Measurements from ENCODE around the gene ATRNL1.
"Not testable (repeated sequence)": the region's sequence is repeated elsewhere in the genome, so short reads cannot be mapped to it uniquely, and the experiment has no call there.

ATRNL1 gene

GRCh38 chr10:115091161-115091560 lies 2.0 kb upstream of the ATRNL1 start:
- no peak for FAIRE-seq

DNA sequence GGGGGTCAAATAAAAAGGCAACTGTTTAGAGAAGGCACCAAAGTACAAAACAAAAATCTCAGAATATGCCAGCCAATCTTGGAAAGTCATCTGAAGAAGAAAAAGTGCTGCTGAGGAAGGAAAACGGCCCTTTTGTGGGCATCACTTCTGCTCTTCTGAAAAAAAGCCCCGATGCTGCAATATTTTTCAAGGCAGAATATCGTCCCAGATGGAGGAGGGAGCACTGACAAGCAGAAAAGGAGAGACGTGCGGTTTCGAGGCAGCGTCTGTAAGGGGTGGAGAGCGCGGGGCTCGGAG lies 959 bp upstream of the ATRNL1 start:
- FAIRE-seq, result no peak

DNA sequence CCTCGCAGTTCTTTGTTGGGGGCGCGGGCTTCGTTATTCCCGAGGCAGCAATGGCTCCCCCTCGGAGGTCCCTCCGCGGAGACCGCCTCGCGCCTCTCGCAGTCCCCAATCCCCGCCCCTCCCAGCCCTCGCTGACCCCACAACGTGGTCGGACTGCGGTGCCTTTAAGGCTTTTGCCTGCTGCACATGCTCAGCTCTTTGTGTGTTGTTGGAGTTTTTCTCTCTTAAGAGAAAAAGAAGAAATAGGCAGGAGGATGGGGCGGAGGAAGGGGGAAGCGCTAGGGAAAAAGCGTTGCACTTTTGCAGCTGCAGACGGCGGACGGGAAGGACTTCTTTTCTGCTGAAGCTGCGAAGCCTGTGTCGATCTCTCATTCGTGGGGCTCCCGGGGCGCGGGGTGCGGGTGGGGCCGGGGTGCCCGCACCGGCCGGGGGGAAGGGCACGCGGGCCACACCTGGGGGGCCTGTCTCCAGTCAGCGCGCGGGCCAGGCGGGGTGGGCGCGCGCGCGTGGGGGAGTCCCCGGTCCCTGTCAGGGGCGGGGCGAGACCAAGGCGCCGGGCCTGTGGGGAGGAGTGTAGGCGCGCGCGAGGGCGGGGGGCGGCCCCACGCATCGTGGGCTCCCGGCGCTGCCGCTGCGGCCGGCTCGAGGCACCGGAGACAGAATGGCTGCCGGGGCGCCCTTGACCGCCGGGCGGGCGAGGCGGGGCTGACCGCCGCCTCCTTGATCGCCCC lies 445 bp upstream of the ATRNL1 start:
- no peak for FAIRE-seq

DNA sequence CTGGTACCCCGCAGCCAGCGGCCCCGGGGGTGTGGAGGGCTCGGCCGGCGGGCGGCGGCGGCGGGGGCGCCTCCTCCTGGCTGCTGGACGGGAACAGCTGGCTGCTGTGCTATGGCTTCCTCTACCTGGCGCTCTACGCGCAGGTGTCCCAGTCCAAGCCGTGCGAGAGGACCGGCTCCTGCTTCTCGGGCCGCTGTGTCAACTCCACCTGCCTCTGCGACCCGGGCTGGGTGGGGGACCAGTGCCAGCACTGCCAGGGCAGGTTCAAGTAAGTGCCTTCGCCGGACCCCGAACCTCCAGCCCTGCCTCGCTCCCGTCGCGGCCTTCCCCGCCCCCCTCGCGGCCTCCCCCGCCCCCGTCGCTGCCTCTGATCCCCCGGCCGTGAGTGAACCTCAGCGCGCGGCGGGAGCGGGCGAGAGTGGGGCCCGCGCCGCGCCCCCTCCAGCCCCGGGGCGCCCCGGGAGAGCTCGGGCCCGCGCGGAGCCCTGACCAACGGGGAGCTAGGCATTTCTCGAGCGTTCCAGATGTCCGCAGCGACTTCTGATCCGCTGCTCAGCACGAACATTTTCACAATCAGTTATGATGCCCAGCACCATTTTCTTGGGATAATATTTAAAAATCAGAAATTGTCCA lies 727 bp downstream of the ATRNL1 start:
- no peak for FAIRE-seq

GRCh38 chr10:115094416-115095140 lies 1.4 kb downstream of the ATRNL1 start:
- FAIRE-seq, result no peak

- no peak for FAIRE-seq
Observed at GRCh38 chr10:115095758-115096157, 2.6 kb downstream of the ATRNL1 start.

DNA sequence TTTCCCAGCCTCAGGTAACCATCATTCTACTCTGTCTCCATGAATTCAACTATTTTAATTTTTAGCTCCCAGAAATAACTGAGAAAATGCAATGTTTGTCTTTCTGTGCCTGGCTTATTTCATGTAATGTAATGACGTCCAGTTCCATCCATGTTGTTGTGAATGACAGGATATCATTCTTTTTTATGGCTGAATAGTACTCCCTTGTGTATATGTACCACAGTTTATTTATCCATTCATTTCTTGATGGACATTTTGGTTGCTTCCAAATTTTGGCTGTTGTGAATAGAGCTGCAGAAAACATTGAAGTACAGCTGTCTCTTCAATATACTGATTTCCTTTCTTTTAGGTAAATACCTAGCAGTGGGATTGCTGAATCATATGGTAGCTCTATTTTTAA lies 10.5 kb downstream of the ATRNL1 start:
- FAIRE-seq, result no peak

- FAIRE-seq, result not testable (repeated sequence)
Observed at GRCh38 chr10:115105411-115105810, 12.2 kb downstream of the ATRNL1 start.

GRCh38 chr10:115107830-115108229 lies 14.7 kb downstream of the ATRNL1 start:
- FAIRE-seq, result no peak

GRCh38 chr10:115117301-115117700 lies 24.1 kb downstream of the ATRNL1 start:
- FAIRE-seq, result no peak

GRCh38 chr10:115118346-115118745 lies 25.2 kb downstream of the ATRNL1 start:
- FAIRE-seq, result no peak

DNA sequence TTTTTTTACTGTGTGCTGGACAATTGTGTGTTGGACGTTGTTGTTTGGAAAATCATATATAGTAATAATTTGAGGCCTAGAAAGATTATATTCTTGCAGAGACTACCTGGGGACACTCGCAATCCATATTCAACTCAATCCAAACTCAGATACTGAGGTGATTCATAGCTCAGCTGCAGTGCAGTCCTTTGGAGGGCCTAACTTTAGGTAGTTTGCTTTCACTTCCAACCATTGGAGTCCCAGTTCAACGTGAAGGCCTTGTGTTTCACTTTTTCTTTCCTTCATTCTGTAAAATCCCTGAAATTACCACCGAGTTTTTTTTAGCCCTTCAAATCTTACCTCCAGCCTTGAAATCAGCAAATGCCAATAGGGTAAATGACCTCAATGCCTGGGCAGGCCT lies 32.3 kb downstream of the ATRNL1 start:
- no peak for FAIRE-seq

DNA sequence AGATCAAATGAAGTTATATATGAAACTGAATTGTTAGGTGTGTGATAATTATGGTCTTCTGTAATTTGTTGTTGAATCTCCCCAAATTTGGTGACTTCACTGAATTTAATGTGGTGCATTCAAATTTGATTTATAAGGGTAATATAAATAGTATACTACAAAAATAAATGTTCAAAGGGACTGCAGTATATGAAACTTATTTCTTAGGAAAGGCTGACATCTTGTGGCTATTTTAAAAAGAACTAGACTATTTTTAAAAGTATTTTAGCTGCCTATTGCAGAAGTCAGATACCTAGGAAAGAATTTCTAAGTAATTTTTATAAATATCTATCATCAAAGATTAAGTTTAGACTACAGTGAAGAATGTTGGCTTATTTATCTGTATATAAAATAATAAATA lies 36.6 kb downstream of the ATRNL1 start:
- FAIRE-seq, result peak; percentile 94

- FAIRE-seq, result no peak
Observed at GRCh38 chr10:115136616-115137015, 43.5 kb downstream of the ATRNL1 start.

- FAIRE-seq, result peak; percentile 97
Observed at GRCh38 chr10:115141254-115141653, 48.1 kb downstream of the ATRNL1 start.

- no peak for FAIRE-seq
Observed at GRCh38 chr10:115157357-115157756, 64.2 kb downstream of the ATRNL1 start.

DNA sequence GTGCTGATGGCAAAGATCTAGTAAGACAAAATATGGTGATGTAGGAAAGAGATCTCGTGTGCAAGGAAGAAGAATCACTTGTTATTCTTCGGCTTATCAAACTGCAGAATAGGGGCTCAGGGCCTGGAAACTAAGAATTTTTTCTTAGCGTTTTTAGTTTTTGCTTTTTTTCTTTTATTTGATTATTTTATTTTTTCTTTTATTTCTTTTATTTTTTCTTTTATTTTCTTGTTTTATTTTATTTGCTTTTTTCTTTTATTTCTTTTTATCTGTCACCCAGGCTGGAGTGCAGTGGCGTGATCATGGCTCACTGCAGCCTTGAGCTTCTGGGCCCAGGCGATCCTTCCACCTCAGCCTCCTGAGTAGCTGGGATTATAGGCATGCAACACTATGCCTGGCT lies 70.0 kb downstream of the ATRNL1 start:
- FAIRE-seq, result no peak

DNA sequence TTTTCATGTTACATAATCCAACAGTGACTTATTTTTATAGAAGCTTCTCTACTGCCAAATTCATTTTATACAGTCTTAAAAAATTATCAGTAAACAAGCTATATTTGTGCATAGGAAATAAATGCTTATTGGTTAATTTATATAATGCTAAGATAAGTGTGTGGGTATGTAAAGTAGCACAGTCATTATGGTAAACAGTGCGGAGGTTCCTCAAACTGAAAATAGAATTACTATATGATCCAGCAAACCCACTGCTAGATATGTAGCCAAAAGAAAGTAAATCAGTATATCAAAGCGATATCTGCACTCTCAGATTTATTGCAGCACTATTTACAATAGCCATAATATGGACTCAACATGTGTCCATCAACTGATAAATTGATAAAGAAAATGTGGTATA lies 71.1 kb downstream of the ATRNL1 start:
- no peak for FAIRE-seq

DNA sequence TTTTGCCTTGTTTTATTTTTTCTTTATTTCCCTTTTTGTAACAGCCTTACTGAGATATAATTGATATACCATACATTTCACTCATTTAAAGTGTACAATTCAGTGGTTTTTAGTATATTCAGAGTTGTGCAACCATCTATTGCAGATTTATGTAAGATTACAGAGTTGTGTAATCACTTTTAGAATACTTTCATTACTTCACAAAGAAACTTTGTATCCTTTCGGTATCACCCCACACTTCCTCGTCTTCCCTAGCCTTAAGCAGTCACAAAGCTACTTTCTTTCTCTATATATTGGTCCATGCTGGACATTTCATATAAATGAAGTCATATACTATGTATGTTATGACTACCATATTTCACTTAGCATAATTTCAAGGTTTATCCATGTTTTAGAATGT lies 74.6 kb downstream of the ATRNL1 start:
- FAIRE-seq, result no peak

DNA sequence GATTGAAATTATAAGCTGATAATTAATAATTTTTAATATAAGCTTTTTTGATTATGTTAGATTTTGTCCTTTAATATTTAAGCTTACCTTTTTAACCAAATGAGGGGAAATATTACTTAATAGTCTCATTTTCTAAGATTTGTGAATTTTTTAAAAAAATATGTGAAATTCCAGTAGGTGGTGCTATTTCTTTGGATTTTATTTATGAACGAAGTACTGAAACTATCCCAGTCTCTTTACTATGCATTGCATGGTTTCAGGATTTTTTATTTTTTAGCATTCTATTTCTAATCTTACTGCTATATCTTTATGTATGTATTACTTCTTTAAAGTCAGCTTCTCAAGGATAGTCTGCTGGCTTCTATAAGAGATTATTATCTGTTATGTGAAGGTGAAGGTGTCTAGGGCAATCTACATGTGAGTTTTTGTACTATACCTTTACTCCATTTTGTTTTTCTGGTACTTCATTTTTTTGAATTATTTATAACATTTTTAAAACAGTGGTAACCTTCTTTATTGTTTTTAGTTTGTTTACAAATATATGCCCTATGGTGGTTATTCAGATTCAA lies 78.3 kb downstream of the ATRNL1 start:
- peak; percentile 93 for FAIRE-seq

GRCh38 chr10:115173915-115174443 lies 80.8 kb downstream of the ATRNL1 start:
- FAIRE-seq, result no peak

DNA sequence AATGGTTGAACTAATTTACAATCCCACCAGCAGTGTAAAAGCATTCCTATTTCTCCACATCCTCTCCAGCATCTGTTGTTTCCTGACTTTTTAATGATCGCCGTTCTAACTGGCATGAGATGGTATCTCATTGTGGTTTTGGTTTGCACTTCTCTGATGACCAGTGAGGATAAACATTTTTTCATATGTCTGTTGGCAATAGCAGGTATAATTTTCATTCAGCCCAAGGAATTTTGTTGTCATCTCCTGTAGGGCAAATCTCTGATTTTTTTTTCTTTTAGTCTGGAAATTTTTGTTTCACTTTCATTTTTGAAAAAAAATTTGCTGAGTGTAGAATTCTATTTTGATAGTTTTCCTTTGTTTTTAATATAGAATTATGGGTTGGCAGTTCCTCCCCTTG lies 114.1 kb downstream of the ATRNL1 start:
- FAIRE-seq, result not testable (repeated sequence)

DNA sequence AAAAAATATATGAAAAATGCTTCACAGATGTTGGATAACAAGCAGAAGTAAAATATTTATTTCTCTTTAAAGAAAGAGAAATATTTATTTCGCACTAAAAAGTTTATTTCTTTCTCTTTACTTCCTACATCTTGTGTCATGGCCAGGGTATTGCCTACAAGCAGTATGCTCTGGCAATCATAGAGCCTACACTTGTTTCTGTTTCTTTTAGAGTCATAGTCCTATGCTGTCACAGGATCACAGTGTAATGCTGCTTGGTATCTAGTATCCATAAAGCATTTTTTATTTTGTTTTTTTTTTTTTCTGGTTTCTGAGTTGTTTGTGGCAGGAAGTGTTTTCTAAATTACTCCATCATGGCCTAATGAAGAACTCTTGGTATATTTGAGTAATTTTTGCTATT lies 116.0 kb downstream of the ATRNL1 start:
- no peak for FAIRE-seq

GRCh38 chr10:115214829-115215228 lies 121.7 kb downstream of the ATRNL1 start:
- no peak for FAIRE-seq

Measured in endometrium (tissue), 2 donors.